K562 (cell line): ENCODE data around the gene TSGA10IP. TPM values are rescaled to one million over a fixed set of nuclear protein-coding genes. Genes with fewer than 3 reads are reported as not detected.

Source experiments
- ATAC-seq: fragments of 200-7000 bp; cut with Tn5 transposase; 3 replicates; pipeline ENCODE4 v1.9.1; 2020; ENCODE audit warnings: moderate library complexity
- BruUV-seq: library from RNA; stranded (reverse); fragments of 400-500 nt; replicated peaks from 2 replicates; lab custom pipeline; 2021; lab: Mats Ljungman, UMichigan
- CTCF ChIA-PET: fragments of 300-600 bp; formaldehyde crosslinking; extraction: SDS; loops from one replicate; lab custom pipeline; 2021; ENCODE audit warnings: low intra/inter-chr PET ratio; lab: Yijun Ruan, JAX
- POLR2A ChIA-PET: fragments of 300-600, 350-650 bp; sonication (Branson Sonifier 250); formaldehyde crosslinking; extraction: SDS; loops from one replicate; lab custom pipeline; 2021; ENCODE audit warnings: antibody characterized with exemption, inconsistent platforms; lab: Yijun Ruan, JAX
- DNase-seq, 4 experiments: peaks; one replicate each; pipeline versions ENCODE4 v3.0.0 to v3.0.0-alpha.2; 2011 to 2018; ENCODE audit warnings: low spot score in 3 of 4, mixed read lengths in 3 of 4; ENCODE audit errors: extremely low read depth in 1 of 4
- FAIRE-seq: peaks from 2 replicates; lab custom pipeline; 2011; peaks lifted over from hg19 to GRCh38; lab: Jason Lieb, UNC
- H2AFZ ChIP-seq: 2 replicates; pipeline ENCODE4 v1.6.0; 2011; ENCODE audit warnings: low read depth, low read length, control low read depth, inconsistent platforms
- H3K27ac ChIP-seq: fragments of 200-600 bp; 3 replicates; pipeline ENCODE4 v1.8.0; 2011; ENCODE audit warnings: low read depth, mild to moderate bottlenecking, control low read depth, inconsistent platforms, low read length, moderate library complexity, mixed read lengths; ENCODE audit errors: extremely low read depth
- H3K27me3 ChIP-seq, 2 experiments: fragments of 300-600 bp in 1 of 2; 2 replicates in 1 of 2; 3 replicates in 1 of 2; pipeline versions ENCODE4 v1.6.0 to v1.8.0; 2011; ENCODE audit warnings: inconsistent platforms in 2 of 2, low read length in 2 of 2, mild to moderate bottlenecking in 1 of 2, mixed read lengths in 1 of 2, moderate library complexity in 1 of 2; ENCODE audit not compliant: control insufficient read depth in 2 of 2, insufficient read depth in 2 of 2
- H3K36me3 ChIP-seq: fragments of 300-600 bp; 3 replicates; pipeline ENCODE4 v1.8.0; 2011; ENCODE audit warnings: mild to moderate bottlenecking, low read length, inconsistent platforms; ENCODE audit not compliant: control insufficient read depth, insufficient read depth
- H3K4me1 ChIP-seq, 2 experiments: fragments of 200-600 bp in 1 of 2; replicated peaks in 1 of 2; 2 replicates in 1 of 2; 3 replicates in 1 of 2; pipeline versions ENCODE4 v1.5.1 to v1.8.0; 2011; ENCODE audit warnings: inconsistent platforms in 2 of 2, low read length in 2 of 2, mild to moderate bottlenecking in 1 of 2, mixed read lengths in 1 of 2, moderate library complexity in 1 of 2; ENCODE audit not compliant: control insufficient read depth in 2 of 2, insufficient read depth in 2 of 2
- H3K4me2 ChIP-seq: 2 replicates; pipeline ENCODE4 v1.6.1; 2011; ENCODE audit warnings: low read length, control low read depth, inconsistent platforms, mixed read lengths; ENCODE audit not compliant: insufficient read depth
- H3K4me3 ChIP-seq: fragments of 200-600 bp; sonication (generic), shearing (Covaris generic); 2 replicates; pipeline ENCODE4 v1.5.1; 2016; ENCODE audit warnings: control low read depth, inconsistent platforms
- H3K79me2 ChIP-seq: fragments of 200-600 bp; 3 replicates; pipeline ENCODE4 v1.8.0; 2011; ENCODE audit warnings: low read length, inconsistent platforms; ENCODE audit not compliant: control insufficient read depth, insufficient read depth
- H3K9ac ChIP-seq, 2 experiments: 2 replicates each; pipeline versions ENCODE4 v1.6.0 to v1.6.1; 2011; ENCODE audit warnings: low read depth in 2 of 2, low read length in 2 of 2, control low read depth in 1 of 2, inconsistent platforms in 1 of 2, mild to moderate bottlenecking in 1 of 2, mixed read lengths in 1 of 2; ENCODE audit not compliant: insufficient read depth in 1 of 2
- H3K9me1 ChIP-seq: one replicate; pipeline ENCODE4 v1.6.0; 2011; ENCODE audit warnings: inconsistent platforms, mild to moderate bottlenecking, low read length, moderate library complexity; ENCODE audit not compliant: control insufficient read depth, insufficient read depth
- H3K9me3 ChIP-seq: replicated peaks from 2 replicates; pipeline ENCODE4 v1.5.1; 2011; ENCODE audit warnings: low read depth, low read length, inconsistent platforms; ENCODE audit not compliant: control insufficient read depth, insufficient read depth
- H4K20me1 ChIP-seq: replicated peaks from 2 replicates; pipeline ENCODE4 v1.6.1; 2011; ENCODE audit warnings: low read length, inconsistent platforms, mixed read lengths; ENCODE audit not compliant: control insufficient read depth, insufficient read depth
- FOXK1 ChIP-seq: sonication (generic); formaldehyde crosslinking; IDR thresholded peaks from 2 replicates; pipeline ENCODE4 v1.8.0; 2022; ENCODE audit warnings: missing genetic modification reagents, mild to moderate bottlenecking, borderline replicate concordance
- MAFG ChIP-seq: fragments of 450-650 bp; conservative IDR thresholded peaks from 2 replicates; pipeline ENCODE4 v1.6.1; 2016; ENCODE audit warnings: missing genetic modification characterization, missing compliant biosample characterization
- MYNN ChIP-seq, 2 experiments: sonication (generic); formaldehyde crosslinking in 1 of 2; IDR thresholded peaks; 2 replicates each; pipeline versions ENCODE4 v1.5.0 to v1.6.1; 2016 to 2020; ENCODE audit warnings: antibody characterized with exemption in 1 of 2, missing genetic modification reagents in 1 of 2
- PHTF2 ChIP-seq: fragments of 250-450 bp; sonication (Bioruptor Pico); IDR thresholded peaks from 2 replicates; pipeline ENCODE4 v1.5.0; 2021; ENCODE audit warnings: mild to moderate bottlenecking
- PML ChIP-seq: IDR thresholded peaks from 2 replicates; pipeline ENCODE4 v1.6.1; 2012; ENCODE audit warnings: low read length, inconsistent platforms
- RB1 ChIP-seq: fragments of 450-650 bp; IDR thresholded peaks from 2 replicates; pipeline ENCODE4 v1.6.1; 2017; ENCODE audit warnings: low read depth, mild to moderate bottlenecking
- SMAD1 ChIP-seq: fragments of 150-350 bp; IDR thresholded peaks from 2 replicates; pipeline ENCODE4 v1.6.1; 2014; ENCODE audit warnings: low read length, low read depth; ENCODE audit not compliant: partially characterized antibody
- ZFPM2 ChIP-seq: fragments of 250-450 bp; sonication (Bioruptor Pico); IDR thresholded peaks from 2 replicates; pipeline ENCODE4 v1.5.1; 2022; ENCODE audit warnings: mild to moderate bottlenecking
- WGBS: fragments of 100-300 bp; shearing (Covaris generic); methylation state at CpG from one replicate; pipeline ENCODE4 v1.1.6; 2016; ENCODE audit warnings: low coverage, mixed read lengths; ENCODE audit not compliant: insufficient coverage; ENCODE audit errors: missing lambda C conversion rate; 5-methylcytosine and 5-hydroxymethylcytosine counted together
- in situ Hi-C: fragments of 300-500 bp; cut with MboI; formaldehyde crosslinking; loops from 4 replicates; pipeline ENCODE4 v1.15.0; 2018; ENCODE audit warnings: inconsistent platforms, mixed read lengths
- intact Hi-C: fragments of 100-400 bp; cut with micrococcal nuclease; formaldehyde crosslinking; loops from 2 replicates; pipeline ENCODE4 v1.14.2; 2022
- polyA plus RNA-seq, 8 experiments: library from polyadenylated mRNA; depleted of rRNA in 4 of 8; stranded (reverse) in 5 of 8; unstranded in 3 of 8; fragments of >200 nt; fragmentation: Nextera tagmentation in 2 of 8; fragmentation: Illumina TruSeq in 1 of 8; extraction: Ambion mirVana in 2 of 8; extraction: Trizol in 1 of 8; gene quantifications; 2 replicates each; pipeline versions ENCODE4 v1.2.1 to v1.2.3, GENCODE V29; 2011 to 2014; ENCODE audit warnings: inconsistent platforms in 1 of 8, missing spikeins in 1 of 8
- total RNA-seq, 7 experiments: library from RNA; depleted of rRNA in 6 of 7; stranded (reverse); fragments of >200 nt in 6 of 7; fragmentation: Illumina TruSeq in 2 of 7; extraction: Trizol in 2 of 7; gene quantifications; 2 replicates each; pipeline versions ENCODE4 v1.2.1 to v1.2.3, GENCODE V29; 2011 to 2021; ENCODE audit warnings: low replicate concordance in 1 of 7
- TF ChIP-seq, protein P1 (sequence below): fragments of 450-650 bp; IDR thresholded peaks from one replicate; pipeline ENCODE4 v1.6.1; 2018; ENCODE audit warnings: mild to moderate bottlenecking, moderate library complexity; ENCODE audit not compliant: partially characterized antibody
- TF ChIP-seq, protein P2 (sequence below): conservative IDR thresholded peaks from 2 replicates; pipeline ENCODE4 v1.6.1; 2011; ENCODE audit warnings: low read depth, mild to moderate bottlenecking, low read length; ENCODE audit not compliant: control insufficient read depth

The TSGA10IP gene
- total and polyA plus RNA-seq, 9 of the 15 experiments (the other 6 are each of a cell fraction or from before 2014, with no cell fraction given), result not detected

DNA sequence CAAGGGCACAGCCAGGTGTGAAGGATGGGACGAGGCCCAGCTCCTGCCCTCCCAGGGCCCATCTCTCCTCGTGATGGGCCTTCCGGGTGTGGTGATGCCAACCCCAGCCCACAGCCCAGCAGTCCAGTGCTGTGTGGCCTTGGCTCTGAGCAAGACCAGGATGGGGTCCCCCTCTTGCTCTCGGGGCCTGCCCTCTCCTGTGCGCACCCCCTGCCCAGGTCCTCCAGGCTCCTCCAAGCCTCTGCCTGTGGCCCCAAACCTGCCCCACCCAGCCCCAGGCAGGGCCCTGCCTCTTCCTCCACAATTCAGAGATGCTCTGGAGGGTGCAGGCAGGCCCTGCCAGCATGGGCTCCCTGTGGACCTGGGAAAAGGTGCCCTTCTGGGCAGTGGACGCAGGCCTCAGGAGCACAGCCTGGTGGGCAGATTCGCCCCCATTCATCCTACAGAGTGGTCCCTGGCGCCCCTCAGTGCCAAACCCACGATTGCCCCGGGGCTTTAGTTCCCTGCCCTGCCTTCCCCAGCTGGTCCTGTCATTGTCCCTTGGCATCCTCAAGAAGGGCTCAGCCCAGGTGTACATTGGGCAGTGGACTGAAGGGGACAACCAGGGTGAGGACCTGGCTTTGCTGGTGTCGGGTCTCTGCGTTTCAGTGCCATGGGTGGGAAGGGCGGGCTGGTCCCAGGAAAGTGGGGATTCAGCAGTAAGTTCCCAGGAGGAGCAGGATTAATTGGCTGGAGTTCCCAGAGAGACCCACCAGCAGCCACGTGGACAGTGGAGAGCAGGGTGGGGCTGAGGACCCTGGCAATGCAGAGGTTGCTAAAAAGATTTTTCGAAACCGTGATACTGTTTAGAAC, 36.9 kb downstream of the TSGA10IP start:
- Histone ChIP-seq H3K4me1 (peaks cover 0 to 16% of the 10 kb centered on the region in 2 experiments; a peak in 1 of 5 replicates), H3K4me3 (no peak overlapping the region), H3K9ac (peak overlapping the region in 1 of 2 experiments; percentile 52; a peak in 2 of 4 replicates), H3K79me2 (no peaks in the 10 kb centered on the region), H2AFZ (no peak overlapping the region), H3K4me2 (no peak overlapping the region), H3K36me3 (peaks cover 22% of the 10 kb centered on the region; the same call in 2 of the 3 replicates), H3K27me3 (no peaks in the 10 kb centered on the region), H4K20me1 (no peaks in the 10 kb centered on the region), H3K9me1 (no peaks in the 10 kb centered on the region), H3K9me3 (no peaks in the 10 kb centered on the region), H3K27ac (no peak overlapping the region)
- FAIRE-seq (no peak), ATAC-seq (no peak), DNase-seq (no peak)
- TF ChIP-seq, protein P1, sequence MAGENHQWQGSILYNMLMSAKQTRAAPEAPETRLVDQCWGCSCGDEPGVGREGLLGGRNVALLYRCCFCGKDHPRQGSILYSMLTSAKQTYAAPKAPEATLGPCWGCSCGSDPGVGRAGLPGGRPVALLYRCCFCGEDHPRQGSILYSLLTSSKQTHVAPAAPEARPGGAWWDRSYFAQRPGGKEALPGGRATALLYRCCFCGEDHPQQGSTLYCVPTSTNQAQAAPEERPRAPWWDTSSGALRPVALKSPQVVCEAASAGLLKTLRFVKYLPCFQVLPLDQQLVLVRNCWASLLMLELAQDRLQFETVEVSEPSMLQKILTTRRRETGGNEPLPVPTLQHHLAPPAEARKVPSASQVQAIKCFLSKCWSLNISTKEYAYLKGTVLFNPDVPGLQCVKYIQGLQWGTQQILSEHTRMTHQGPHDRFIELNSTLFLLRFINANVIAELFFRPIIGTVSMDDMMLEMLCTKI, result no peak
- no peak for TF ChIP-seq RB1
- TF ChIP-seq MAFG, result no peak
- TF ChIP-seq PHTF2 (CRISPR knock-in tag), result no peak
- TF ChIP-seq PML, result no peak
- no peak for TF ChIP-seq ZFPM2
- TF ChIP-seq FOXK1 (CRISPR knock-in tag), result no peak
- no peak for TF ChIP-seq SMAD1
- TF ChIP-seq, protein P2, sequence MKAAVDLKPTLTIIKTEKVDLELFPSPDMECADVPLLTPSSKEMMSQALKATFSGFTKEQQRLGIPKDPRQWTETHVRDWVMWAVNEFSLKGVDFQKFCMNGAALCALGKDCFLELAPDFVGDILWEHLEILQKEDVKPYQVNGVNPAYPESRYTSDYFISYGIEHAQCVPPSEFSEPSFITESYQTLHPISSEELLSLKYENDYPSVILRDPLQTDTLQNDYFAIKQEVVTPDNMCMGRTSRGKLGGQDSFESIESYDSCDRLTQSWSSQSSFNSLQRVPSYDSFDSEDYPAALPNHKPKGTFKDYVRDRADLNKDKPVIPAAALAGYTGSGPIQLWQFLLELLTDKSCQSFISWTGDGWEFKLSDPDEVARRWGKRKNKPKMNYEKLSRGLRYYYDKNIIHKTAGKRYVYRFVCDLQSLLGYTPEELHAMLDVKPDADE, result no peak
- TF ChIP-seq MYNN (IDR thresholded peaks at IDR 0.05), result no peak
- TF ChIP-seq MYNN (CRISPR knock-in tag; IDR thresholded peaks at IDR 0.05), result no peak
- ChIA-PET POLR2A (interaction anchor here (0.7 to 1.5 kb wide), 3 partner anchors 90 to 481 kb away, joined by 3 to 5 read pairs (median 3); partner anchors contain the start of gene CCDC85B), CTCF (no interaction called here)
- WGBS, result 69% methylated on average over 15 of the region's 16 CpGs
- intact Hi-C loops (loop anchor here (10.0 kb wide), 1 partner anchor 197 kb away; the partner anchor contains the start of genes AP5B1 and OVOL1), in situ Hi-C loops (no loop called here)
- BruUV-seq, result no TSS peak
